Measurements from ENCODE around the gene PPM1M. TPM values are rescaled to one million over a fixed set of nuclear protein-coding genes. Genes with fewer than 3 reads are reported as not detected.

Gene PPM1M
- total RNA-seq, 6 experiments from 2014 or later: 2.8 to 7.1 (median 4.5) TPM

GRCh38 chr3:52277071-52277964 is 31.8 kb downstream of the PPM1M start:
- Histone ChIP-seq H3K4me1 (peaks cover 0 to 42% (median 12%) of the 10 kb centered on the region in 4 donors), H3K9me3 (no peaks in the 10 kb centered on the region), H3K27ac (peak overlapping the region; percentile 97), H3K4me3 (peak overlapping the region; percentile 84 to 97 (median 90)), H3K27me3 (no peaks in the 10 kb centered on the region), H3K36me3 (peaks cover 0 to 5% (median 0%) of the 10 kb centered on the region in 4 donors)
- WGBS (ENCODE audit: insufficient coverage, low coverage, low lambda C conversion rate, missing lambda C conversion rate): 2% methylated on average over 20 of the region's 28 CpGs
- DNase-seq: peak; percentile 88 to 90 (median 89)
- ATAC-seq: peak; percentile 57 to 71 (median 60)
- intact Hi-C loops (cut with DNase I): loop anchor here in 1 of 2 donors (5.0 kb wide), 1 partner anchor 40 kb away; the partner anchor contains the start of gene TWF2
- TF ChIP-seq POLR2A (IDR thresholded peaks at IDR 0.05) (peak; percentile 66), CTCF (IDR thresholded peaks at IDR 0.05) (no peak)

DNA sequence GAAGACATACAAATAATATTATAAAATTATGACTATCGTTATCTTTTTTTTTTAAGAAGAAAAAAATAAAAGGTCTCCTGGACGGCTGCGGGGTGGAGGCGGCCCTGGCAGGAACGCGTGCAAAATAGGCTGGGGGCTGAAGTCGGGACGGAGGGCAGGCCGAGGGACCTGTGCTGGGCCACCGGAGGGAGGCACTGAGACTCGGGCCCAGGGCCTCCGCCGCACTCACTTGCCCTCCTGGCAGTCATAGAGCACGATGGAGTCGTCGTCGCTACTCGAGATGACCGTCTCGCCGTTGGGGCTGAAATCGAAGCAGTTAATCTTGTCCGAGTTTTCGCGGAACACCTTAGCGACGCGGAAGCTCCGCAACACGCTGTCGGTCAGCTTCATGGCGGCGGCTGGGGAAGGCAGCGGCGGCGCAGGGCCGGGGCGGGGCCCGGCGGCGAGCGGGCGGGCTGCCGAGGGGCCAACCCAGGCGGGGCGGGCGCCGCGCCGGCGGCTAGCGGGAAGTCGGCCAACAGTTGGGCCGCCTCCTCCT is 32.5 kb downstream of the PPM1M start:
- ATAC-seq: peak; percentile 55 to 78 (median 75)
- H3K9me3 ChIP-seq: no peaks in the 10 kb centered on the region
- H3K27ac ChIP-seq: peak overlapping the region; percentile 97
- intact Hi-C loops (cut with DNase I): loop anchor here in 1 of 2 donors (5.0 kb wide), 1 partner anchor 41 kb away; the partner anchor contains the start of gene TWF2
- peaks cover 0 to 49% (median 16%) of the 10 kb centered on the region in 4 donors for H3K4me1 ChIP-seq
- peaks cover 0 to under 1% (median 0%) of the 10 kb centered on the region in 4 donors for H3K36me3 ChIP-seq
- WGBS (ENCODE audit: insufficient coverage, low coverage, low lambda C conversion rate, missing lambda C conversion rate): 0% methylated on average over 23 of the region's 54 CpGs
- no peak for TF ChIP-seq POLR2A (IDR thresholded peaks at IDR 0.05)
- peak; percentile 23 to 39 (median 34) for TF ChIP-seq CTCF (IDR thresholded peaks at IDR 0.05)
- peak overlapping the region; percentile 84 to 97 (median 90) for H3K4me3 ChIP-seq
- no peak for DNase-seq
- no peaks in the 10 kb centered on the region for H3K27me3 ChIP-seq

- peak; percentile 98 to 99 (median 99) for DNase-seq
- TF ChIP-seq CTCF (IDR thresholded peaks at IDR 0.05): peak; percentile 36 to 43 (median 40)
- peak; percentile 94 for TF ChIP-seq POLR2A (IDR thresholded peaks at IDR 0.05)
- Histone ChIP-seq H3K4me1 (peaks cover 0 to 54% (median 18%) of the 10 kb centered on the region in 4 donors), H3K27me3 (no peaks in the 10 kb centered on the region), H3K4me3 (peak within 1 kb of the TSS; percentile 84 to 97 (median 90)), H3K36me3 (no peaks in the 10 kb centered on the region), H3K9me3 (no peaks in the 10 kb centered on the region), H3K27ac (peak within 1 kb of the TSS; percentile 97)
- whole genome bisulfite sequencing (ENCODE audit: insufficient coverage, low coverage, low lambda C conversion rate, missing lambda C conversion rate): 0% methylated on average over 4 of the region's 58 CpGs
- ATAC-seq: peak; percentile 87 to 95 (median 90)
- intact Hi-C loops (cut with DNase I): loop anchor here in 1 of 2 donors (5.0 kb wide), 1 partner anchor 41 kb away; the partner anchor contains the start of gene TWF2
Observed at GRCh38 chr3:52278510-52279069, 33.0 kb downstream of the PPM1M start, which contains the start of gene WDR82. Gene WDR82 (minus strand): TSS chr3:52278649. CDS start chr3:52278361, 288 bp downstream.

DNA sequence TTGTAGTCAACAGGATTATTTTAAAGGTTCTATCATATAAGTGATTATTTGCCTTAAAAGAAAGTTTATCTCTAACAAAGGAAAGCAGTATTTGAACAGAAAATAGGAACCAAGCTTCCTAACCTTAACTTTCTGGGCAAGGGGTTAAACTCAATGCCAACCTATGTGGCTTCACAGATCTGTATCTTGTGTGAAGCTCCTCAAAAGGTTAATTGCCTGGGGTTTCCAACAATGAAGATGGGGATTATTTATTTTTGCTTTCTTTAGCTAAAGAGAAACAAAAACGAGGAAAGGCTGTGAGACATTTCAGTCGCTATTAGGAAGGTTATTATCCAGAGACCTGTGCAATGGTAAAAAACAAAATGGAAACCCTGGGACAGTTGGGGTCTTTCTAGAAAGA is 34.0 kb downstream of the PPM1M start:
- no peak for TF ChIP-seq CTCF (IDR thresholded peaks at IDR 0.05)
- no peak for TF ChIP-seq POLR2A (IDR thresholded peaks at IDR 0.05)
- intact Hi-C loops (cut with DNase I): loop anchor here in 1 of 2 donors (5.0 kb wide), 1 partner anchor 42 kb away; the partner anchor contains the start of gene TWF2

More for the DNA sequence above, 34.0 kb downstream of the PPM1M start:
- Histone ChIP-seq H3K36me3 (no peaks in the 10 kb centered on the region), H3K9me3 (no peaks in the 10 kb centered on the region), H3K4me3 (no peak overlapping the region), H3K27ac (peak overlapping the region; percentile 97), H3K27me3 (no peaks in the 10 kb centered on the region), H3K4me1 (peaks cover 0 to 53% (median 17%) of the 10 kb centered on the region in 4 donors)
- ATAC-seq (no peak), DNase-seq (no peak)
- WGBS (ENCODE audit: insufficient coverage, low coverage, low lambda C conversion rate, missing lambda C conversion rate): 25% methylated on average over 2 of the region's 2 CpGs

All from right lobe of liver (tissue), 6 donors.